Coronary artery (tissue), 2 donors: ENCODE results near the gene NEUROD2.

Source experiments
- DNase-seq: peaks from one replicate; pipeline ENCODE4 v3.0.0-alpha.2; 2017; ENCODE audit warnings: low spot score
- H3K27ac ChIP-seq, 2 donors: fragments of 200-600 bp; sonication (generic); one replicate each; pipeline ENCODE4 v1.5.1; 2016 to 2019
- H3K4me3 ChIP-seq: fragments of 200-600 bp; sonication (generic); 2 replicates; pipeline ENCODE4 v1.5.1; 2016; ENCODE audit warnings: mild to moderate bottlenecking, moderate library complexity
- CTCF ChIP-seq: fragments of 200-600 bp; sonication (generic); IDR thresholded peaks from one replicate; pipeline ENCODE4 v1.5.1; 2019; ENCODE audit warnings: antibody characterized with exemption

NEUROD2 gene

GRCh38 chr17:39618956-39619785 lies 11.5 kb upstream of the NEUROD2 start:
- Histone ChIP-seq H3K4me3 (no peak overlapping the region), H3K27ac (no peak overlapping the region)
- no peak for DNase-seq
- no peak for TF ChIP-seq CTCF

GRCh38 chr17:39618246-39618913 lies 10.7 kb upstream of the NEUROD2 start:
- TF ChIP-seq CTCF = no peak
- peak overlapping the region in 1 of 2 donors; percentile 58 for H3K27ac ChIP-seq

GRCh38 chr17:39617446-39618245 lies 9.9 kb upstream of the NEUROD2 start:
- peak overlapping the region in 1 of 2 donors; percentile 58 for H3K27ac ChIP-seq
- no peak for DNase-seq
- H3K4me3 ChIP-seq = peak overlapping the region; percentile 81
- no peak for TF ChIP-seq CTCF

More at GRCh38 chr17:39618246-39618913, 10.7 kb upstream of the NEUROD2 start:
- peak overlapping the region; percentile 81 for H3K4me3 ChIP-seq
- no peak for DNase-seq

GRCh38 chr17:39617100-39617445 lies 9.4 kb upstream of the NEUROD2 start:
- H3K27ac ChIP-seq = no peak overlapping the region
- no peak for TF ChIP-seq CTCF
- H3K4me3 ChIP-seq = peak overlapping the region; percentile 81
- DNase-seq = no peak

GRCh38 chr17:39615434-39615833 lies 7.7 kb upstream of the NEUROD2 start:
- no peak overlapping the region for H3K27ac ChIP-seq
- TF ChIP-seq CTCF = no peak
- DNase-seq = no peak
- H3K4me3 ChIP-seq = no peak overlapping the region

GRCh38 chr17:39614545-39615157 lies 6.9 kb upstream of the NEUROD2 start:
- no peak for TF ChIP-seq CTCF
- H3K27ac ChIP-seq = no peak overlapping the region
- DNase-seq = no peak
- H3K4me3 ChIP-seq = no peak overlapping the region
